Glomerular visceral epithelial cell (primary cell): Measurements from ENCODE around the gene IFNL1.
"Not testable (repeated sequence)": the region's sequence is repeated elsewhere in the genome, so short reads cannot be mapped to it uniquely, and the experiment has no call there.

Experiments
- DNase-seq: peaks from one replicate; pipeline ENCODE4 v3.0.0-alpha.2; 2016; ENCODE audit errors: extremely low spot score

IFNL1 gene

GRCh38 chr19:39308531-39309304 is 12.5 kb downstream of the IFNL1 start:
- DNase-seq: no peak

- DNase-seq: not testable (repeated sequence)
These were observed 13.1 kb downstream of the IFNL1 start for GRCh38 chr19:39309305-39309670.

GRCh38 chr19:39310558-39311311 is 14.5 kb downstream of the IFNL1 start:
- no peak for DNase-seq

GRCh38 chr19:39314016-39314728 is 18.0 kb downstream of the IFNL1 start:
- no peak for DNase-seq

- no peak for DNase-seq
These were observed 19.7 kb downstream of the IFNL1 start for GRCh38 chr19:39315933-39316332.

- no peak for DNase-seq
These were observed 20.6 kb downstream of the IFNL1 start for GRCh38 chr19:39316627-39317321.

- DNase-seq: no peak
These were observed 21.3 kb downstream of the IFNL1 start for GRCh38 chr19:39317476-39317875.

GRCh38 chr19:39318071-39318470 is 21.9 kb downstream of the IFNL1 start:
- DNase-seq: no peak

- DNase-seq: no peak
These were observed 22.5 kb downstream of the IFNL1 start for GRCh38 chr19:39318690-39319089.

GRCh38 chr19:39319098-39319891 is 23.1 kb downstream of the IFNL1 start:
- no peak for DNase-seq

GRCh38 chr19:39319892-39320248 is 23.7 kb downstream of the IFNL1 start:
- DNase-seq: no peak

GRCh38 chr19:39321117-39321831 is 25.1 kb downstream of the IFNL1 start:
- no peak for DNase-seq

- DNase-seq: no peak
These were observed 25.6 kb downstream of the IFNL1 start for GRCh38 chr19:39321832-39322176.

- no peak for DNase-seq
These were observed 28.1 kb downstream of the IFNL1 start for GRCh38 chr19:39324242-39324842.

- DNase-seq: no peak
These were observed 29.8 kb downstream of the IFNL1 start for GRCh38 chr19:39325778-39326665.

GRCh38 chr19:39327363-39328045 is 31.3 kb downstream of the IFNL1 start:
- no peak for DNase-seq

GRCh38 chr19:39328046-39328705 is 32.0 kb downstream of the IFNL1 start:
- DNase-seq: peak; percentile 74

GRCh38 chr19:39329948-39330347 is 33.7 kb downstream of the IFNL1 start:
- no peak for DNase-seq
